CD4-positive, alpha-beta T cell treated with Interleukin-15 for 1 hour (primary cell): ENCODE measurements around the gene AURKAIP1.

ENCODE experiments used
- DNase-seq: peaks from one replicate; pipeline ENCODE4 v3.0.0-alpha.2; 2020

AURKAIP1 gene

GRCh38 chr1:1345860-1346500 is 29.0 kb downstream of the AURKAIP1 start:
- DNase-seq = no peak

DNA sequence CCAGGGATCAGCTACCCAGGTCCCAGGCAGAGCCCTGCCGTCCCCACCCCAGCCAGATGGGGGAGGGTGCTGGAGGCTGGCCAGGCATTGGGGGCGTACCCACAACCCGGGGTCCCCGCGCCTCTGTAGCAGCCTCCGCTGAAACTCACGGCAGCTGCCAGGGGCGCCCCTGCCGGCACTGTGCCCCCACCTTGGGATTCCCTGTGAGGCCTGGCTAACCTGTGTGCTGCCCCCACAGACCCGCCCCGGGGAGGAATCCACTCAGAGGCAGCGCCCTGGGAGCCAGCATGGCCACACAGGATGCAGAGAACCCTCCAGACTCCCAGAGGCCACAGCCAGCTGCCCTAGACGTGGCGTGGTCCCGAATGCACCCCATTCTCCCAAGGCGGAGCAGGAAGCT is 29.6 kb downstream of the AURKAIP1 start:
- no peak for DNase-seq

GRCh38 chr1:1344655-1345361 is 30.2 kb downstream of the AURKAIP1 start:
- DNase-seq = no peak

DNA sequence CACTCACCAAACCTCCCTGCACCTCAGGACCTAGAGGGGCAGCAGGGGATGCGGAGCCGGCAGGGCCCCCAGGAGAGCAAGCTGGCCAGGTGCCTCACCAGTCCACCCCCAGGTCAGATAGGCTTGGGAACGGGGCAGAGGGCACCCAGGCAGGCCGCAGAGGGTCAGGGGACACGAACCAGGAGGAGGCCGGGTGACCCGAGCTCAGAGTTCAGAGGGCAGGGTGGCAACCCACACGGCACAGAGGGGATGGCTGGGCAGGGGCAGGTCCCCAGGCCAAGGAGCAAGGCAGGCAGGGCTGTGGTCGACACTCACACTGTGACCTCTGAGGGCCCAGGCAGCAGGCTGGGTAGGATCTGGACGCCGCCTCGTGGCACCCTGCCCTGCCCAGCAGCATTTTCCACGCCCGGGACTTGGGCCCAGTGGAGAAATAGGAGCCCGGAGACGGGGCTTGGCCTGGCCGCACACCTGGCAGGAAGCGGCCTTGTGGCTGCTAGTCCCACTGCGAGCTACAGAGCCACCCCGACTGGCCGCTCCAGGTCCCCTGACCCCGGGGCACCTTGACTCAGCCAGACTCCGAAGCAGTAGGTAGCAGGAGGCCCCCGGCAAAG is 31.1 kb downstream of the AURKAIP1 start:
- DNase-seq = no peak

GRCh38 chr1:1342584-1343115 is 32.4 kb downstream of the AURKAIP1 start:
- no peak for DNase-seq

- DNase-seq = no peak
Measured at GRCh38 chr1:1342061-1342562, 32.9 kb downstream of the AURKAIP1 start.

- no peak for DNase-seq
Measured at GRCh38 chr1:1341549-1342021, 33.4 kb downstream of the AURKAIP1 start.

DNA sequence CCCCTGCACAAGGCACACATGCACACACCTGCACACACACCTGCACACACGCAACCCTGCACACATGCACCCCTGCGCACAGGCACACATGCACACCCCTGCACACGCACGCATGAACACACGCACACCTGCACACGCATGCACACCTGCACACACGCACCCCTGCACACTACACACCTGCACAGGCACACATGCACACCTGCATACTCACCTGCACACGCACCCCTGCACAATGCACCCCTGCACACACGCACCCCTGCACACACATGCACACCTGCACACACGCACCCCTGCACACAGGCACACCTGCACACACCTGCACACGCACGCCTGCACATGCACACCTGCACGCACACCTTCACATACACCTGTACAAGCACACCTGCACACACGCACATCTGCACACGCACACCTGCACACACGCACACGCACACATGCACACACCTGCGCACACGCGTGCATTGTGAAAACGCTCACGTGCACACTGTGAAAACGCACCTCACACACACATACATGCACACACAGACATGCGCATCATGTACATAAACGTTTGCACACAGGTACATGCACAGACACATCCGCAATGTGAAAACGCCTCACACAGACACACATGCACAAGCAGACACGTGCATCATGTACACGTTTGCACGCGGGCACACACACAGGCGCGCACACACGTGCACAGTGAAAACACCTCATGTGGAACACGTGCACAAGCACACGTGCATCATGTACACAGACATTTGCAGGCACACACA is 34.0 kb downstream of the AURKAIP1 start:
- no peak for DNase-seq

DNA sequence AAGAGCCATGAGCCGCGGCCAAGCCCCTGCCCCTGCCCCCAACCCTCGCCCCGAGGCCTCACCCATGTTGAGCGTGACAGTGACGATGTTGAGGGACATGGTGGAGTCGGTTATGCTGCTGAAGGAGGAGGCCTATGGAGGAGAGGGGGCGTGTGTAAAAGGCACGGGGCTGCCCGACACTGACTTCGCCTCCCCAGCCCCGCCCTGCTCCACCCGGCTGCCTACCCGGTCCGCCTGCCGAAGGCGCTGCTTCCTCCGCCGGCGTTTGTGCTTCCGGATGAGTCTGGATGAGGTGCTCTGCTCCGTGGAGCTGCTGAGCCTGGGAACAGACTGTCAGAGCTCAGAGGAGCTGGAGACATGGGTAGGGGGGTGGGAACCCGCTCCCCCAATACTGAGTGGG is 34.8 kb downstream of the AURKAIP1 start:
- DNase-seq = no peak

DNA sequence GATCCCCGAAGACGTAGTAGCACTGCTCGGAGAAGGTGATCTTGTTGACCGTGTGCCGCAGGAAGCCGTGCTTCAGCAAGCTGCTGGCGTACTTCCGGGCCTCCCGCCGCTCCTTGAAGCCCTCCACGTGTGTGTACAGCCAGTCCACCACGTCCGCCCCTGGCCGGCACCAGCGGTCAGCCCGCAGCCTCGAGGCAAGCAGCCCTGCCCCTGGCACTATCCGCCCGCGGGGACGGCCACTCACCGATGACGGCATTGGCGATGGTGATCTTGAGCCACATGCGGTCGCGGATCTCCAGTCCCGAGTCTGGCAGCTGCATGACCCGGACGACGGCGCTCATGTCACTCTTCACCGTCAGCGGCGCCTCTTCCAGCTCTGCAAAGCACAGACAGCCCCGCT is 36.7 kb downstream of the AURKAIP1 start:
- DNase-seq = no peak

GRCh38 chr1:1337793-1338147 is 37.2 kb downstream of the AURKAIP1 start:
- DNase-seq = no peak

DNA sequence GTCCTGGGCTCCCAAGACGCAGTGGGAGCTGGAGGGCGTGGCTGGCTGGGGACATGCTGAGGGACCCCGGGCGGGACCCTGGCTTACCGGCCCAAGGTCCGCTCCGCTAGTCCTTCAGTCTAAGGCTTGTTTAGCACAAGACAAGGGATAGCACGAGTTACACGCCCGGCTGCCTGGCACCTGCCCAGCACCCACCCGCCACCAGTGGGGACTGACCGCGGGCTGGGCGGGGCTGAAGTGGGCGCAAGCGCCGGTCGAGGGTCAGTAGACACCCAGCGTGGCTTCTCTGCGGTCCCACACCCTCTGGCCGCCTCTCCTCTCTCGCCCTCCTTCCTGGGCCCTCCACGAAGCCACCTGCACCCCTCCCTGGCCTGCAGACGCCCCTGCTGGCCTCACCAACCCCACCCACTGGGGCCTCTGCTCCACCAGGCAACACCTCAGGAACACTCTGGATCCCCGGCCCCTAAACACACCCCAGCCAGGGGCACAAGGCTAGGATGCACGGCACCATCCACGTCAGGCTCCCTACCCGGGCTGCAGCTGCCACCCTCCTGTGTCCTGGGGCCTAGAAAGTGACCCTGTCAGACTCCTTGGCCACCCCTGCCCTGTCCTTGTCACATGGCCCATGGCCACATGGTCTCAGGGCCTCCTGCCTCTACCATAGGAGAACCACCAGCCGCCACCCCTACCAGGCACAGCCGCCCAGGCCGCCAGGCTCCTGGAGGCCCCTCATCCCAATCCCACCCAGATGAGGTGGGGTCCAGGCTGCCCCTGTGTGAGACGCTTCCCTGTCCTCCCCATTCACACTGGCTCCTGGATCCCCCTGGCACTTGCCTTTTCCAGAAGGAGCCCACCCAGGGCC is 37.8 kb downstream of the AURKAIP1 start:
- DNase-seq = no peak

GRCh38 chr1:1336446-1336845 is 38.6 kb downstream of the AURKAIP1 start:
- no peak for DNase-seq

GRCh38 chr1:1335792-1336248 is 39.2 kb downstream of the AURKAIP1 start:
- DNase-seq = no peak

- no peak for DNase-seq
Measured at GRCh38 chr1:1335283-1335682, 39.7 kb downstream of the AURKAIP1 start.

GRCh38 chr1:1334835-1335234 is 40.2 kb downstream of the AURKAIP1 start:
- DNase-seq = no peak

DNA sequence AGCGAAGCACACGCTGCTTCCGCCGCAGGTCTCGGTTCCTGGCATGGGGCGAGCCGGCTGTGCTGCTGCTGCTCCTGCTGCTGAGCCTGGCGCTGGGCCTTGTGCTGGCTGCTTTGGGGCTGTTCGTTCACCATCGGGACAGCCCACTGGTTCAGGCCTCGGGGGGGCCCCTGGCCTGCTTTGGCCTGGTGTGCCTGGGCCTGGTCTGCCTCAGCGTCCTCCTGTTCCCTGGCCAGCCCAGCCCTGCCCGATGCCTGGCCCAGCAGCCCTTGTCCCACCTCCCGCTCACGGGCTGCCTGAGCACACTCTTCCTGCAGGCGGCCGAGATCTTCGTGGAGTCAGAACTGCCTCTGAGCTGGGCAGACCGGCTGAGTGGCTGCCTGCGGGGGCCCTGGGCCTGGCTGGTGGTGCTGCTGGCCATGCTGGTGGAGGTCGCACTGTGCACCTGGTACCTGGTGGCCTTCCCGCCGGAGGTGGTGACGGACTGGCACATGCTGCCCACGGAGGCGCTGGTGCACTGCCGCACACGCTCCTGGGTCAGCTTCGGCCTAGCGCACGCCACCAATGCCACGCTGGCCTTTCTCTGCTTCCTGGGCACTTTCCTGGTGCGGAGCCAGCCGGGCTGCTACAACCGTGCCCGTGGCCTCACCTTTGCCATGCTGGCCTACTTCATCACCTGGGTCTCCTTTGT is 41.3 kb downstream of the AURKAIP1 start:
- DNase-seq = no peak

DNA sequence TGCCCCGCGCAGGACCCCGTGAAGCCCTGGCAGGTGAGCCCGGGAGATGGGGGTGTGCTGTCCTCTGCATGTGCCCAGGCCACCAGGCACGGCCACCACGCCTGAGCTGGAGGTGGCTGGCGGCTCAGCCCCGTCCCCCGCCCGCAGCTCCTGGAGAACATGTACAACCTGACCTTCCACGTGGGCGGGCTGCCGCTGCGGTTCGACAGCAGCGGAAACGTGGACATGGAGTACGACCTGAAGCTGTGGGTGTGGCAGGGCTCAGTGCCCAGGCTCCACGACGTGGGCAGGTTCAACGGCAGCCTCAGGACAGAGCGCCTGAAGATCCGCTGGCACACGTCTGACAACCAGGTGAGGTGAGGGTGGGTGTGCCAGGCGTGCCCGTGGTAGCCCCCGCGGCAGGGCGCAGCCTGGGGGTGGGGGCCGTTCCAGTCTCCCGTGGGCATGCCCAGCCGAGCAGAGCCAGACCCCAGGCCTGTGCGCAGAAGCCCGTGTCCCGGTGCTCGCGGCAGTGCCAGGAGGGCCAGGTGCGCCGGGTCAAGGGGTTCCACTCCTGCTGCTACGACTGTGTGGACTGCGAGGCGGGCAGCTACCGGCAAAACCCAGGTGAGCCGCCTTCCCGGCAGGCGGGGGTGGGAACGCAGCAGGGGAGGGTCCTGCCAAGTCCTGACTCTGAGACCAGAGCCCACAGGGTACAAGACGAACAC is 42.1 kb downstream of the AURKAIP1 start:
- no peak for DNase-seq

GRCh38 chr1:1332031-1332755 is 42.8 kb downstream of the AURKAIP1 start:
- no peak for DNase-seq
